HCT116 (cell line): Measurements from ENCODE around the gene EHMT1. TPM values are rescaled to one million over a fixed set of nuclear protein-coding genes. Genes with fewer than 3 reads are reported as not detected.

Source experiments
- ATAC-seq: fragments of 200-7000 bp; cut with Tn5 transposase; 2 replicates; pipeline ENCODE4 v1.9.1; 2020; ENCODE audit warnings: mild to moderate bottlenecking, moderate library complexity
- BruUV-seq: library from RNA; stranded (reverse); fragments of 400-500 nt; replicated peaks from 2 replicates; lab custom pipeline; 2021; lab: Mats Ljungman, UMichigan
- CTCF ChIA-PET: fragments of 300-600 bp; sonication (Branson Sonifier 250); formaldehyde crosslinking; loops from one replicate; lab custom pipeline; 2021; ENCODE audit warnings: antibody characterized with exemption; lab: Charles Lee
- POLR2A ChIA-PET: fragments of 300-600, 350-600 bp; sonication (Branson Sonifier 250); formaldehyde crosslinking; loops from one replicate; lab custom pipeline; 2021; ENCODE audit warnings: antibody characterized with exemption; lab: Charles Lee
- RAD21 ChIA-PET, 2 experiments: fragments of 300-600 bp; sonication (Branson Sonifier 250); formaldehyde crosslinking; loops; one replicate each; lab custom pipeline; 2023; ENCODE audit warnings: low total read pairs in 2 of 2; ENCODE audit not compliant: uncharacterized antibody in 2 of 2, unreplicated experiment in 2 of 2, low non-redundant PET in 1 of 2; lab: Charles Lee
- DNase-seq: peaks from one replicate; pipeline ENCODE4 v3.0.0-alpha.2; 2010; ENCODE audit warnings: low read depth, low spot score
- H2AFZ ChIP-seq: fragments of 200-600 bp; shearing (Covaris generic), sonication (generic); 2 replicates; pipeline ENCODE4 v1.6.1; 2017; ENCODE audit warnings: low read depth, mixed run types, mixed read lengths, antibody characterized with exemption, low read length; ENCODE audit not compliant: poor library complexity, severe bottlenecking
- H3K27ac ChIP-seq: 2 replicates; pipeline ENCODE4 v1.5.1; 2012; ENCODE audit warnings: low read depth, low read length
- H3K27me3 ChIP-seq: fragments of 200-600 bp; sonication (generic); 2 replicates; pipeline ENCODE4 v1.6.1; 2016; ENCODE audit warnings: mixed run types, low read length, mixed read lengths; ENCODE audit not compliant: insufficient read depth
- H3K36me3 ChIP-seq, 2 experiments: fragments of 200-500 bp in 1 of 2; fragments of 200-600 bp in 1 of 2; sonication (Bioruptor generic) in 1 of 2; sonication (generic) in 1 of 2; 2 replicates each; pipeline versions ENCODE4 v1.5.1 to v1.6.1; 2014 to 2016; ENCODE audit warnings: low read length in 2 of 2, inconsistent platforms in 1 of 2, mixed read lengths in 1 of 2, mixed run types in 1 of 2; ENCODE audit not compliant: insufficient read depth in 2 of 2, control insufficient read depth in 1 of 2
- H3K4me1 ChIP-seq, 2 experiments: fragments of 200-600 bp in 1 of 2; sonication (generic) in 1 of 2; 2 replicates each; pipeline versions ENCODE4 v1.5.1 to v1.6.1; 2012 to 2017; ENCODE audit warnings: low read length in 2 of 2, inconsistent platforms in 1 of 2, mild to moderate bottlenecking in 1 of 2, mixed read lengths in 1 of 2, mixed run types in 1 of 2, moderate library complexity in 1 of 2; ENCODE audit not compliant: insufficient read depth in 2 of 2, control insufficient read depth in 1 of 2
- H3K4me2 ChIP-seq: fragments of 200-600 bp; sonication (generic); 2 replicates; pipeline ENCODE4 v1.6.1; 2017; ENCODE audit warnings: mixed run types, low read length, mixed read lengths
- H3K4me3 ChIP-seq, 2 experiments: fragments of 200-600 bp in 1 of 2; sonication (generic) in 1 of 2; replicated peaks in 1 of 2; 2 replicates each; pipeline ENCODE4 v1.5.1; 2011 to 2016; ENCODE audit warnings: low read length in 2 of 2, control low read depth in 1 of 2, low read depth in 1 of 2, mild to moderate bottlenecking in 1 of 2, mixed read lengths in 1 of 2, mixed run types in 1 of 2
- H3K79me2 ChIP-seq: fragments of 200-600 bp; sonication (generic); 2 replicates; pipeline ENCODE4 v1.6.1; 2017; ENCODE audit warnings: mild to moderate bottlenecking, mixed run types, low read length, moderate library complexity, mixed read lengths; ENCODE audit not compliant: insufficient read depth
- H3K9ac ChIP-seq: fragments of 200-600 bp; sonication (generic); 2 replicates; pipeline ENCODE4 v1.6.1; 2016; ENCODE audit warnings: low read length, mixed read lengths
- H3K9me2 ChIP-seq: fragments of 200-600 bp; sonication (generic), shearing (Covaris generic); 2 replicates; pipeline ENCODE4 v1.6.1; 2017; ENCODE audit warnings: mixed run types, mild to moderate bottlenecking, moderate library complexity; ENCODE audit not compliant: insufficient read depth
- H3K9me3 ChIP-seq, 2 experiments: fragments of 200-500 bp in 1 of 2; fragments of 200-600 bp in 1 of 2; sonication (Bioruptor generic) in 1 of 2; sonication (generic) in 1 of 2; 2 replicates each; pipeline ENCODE4 v1.6.1; 2014 to 2017; ENCODE audit warnings: low read length in 2 of 2, mixed read lengths in 2 of 2, inconsistent platforms in 1 of 2, low read depth in 1 of 2, mild to moderate bottlenecking in 1 of 2, mixed run types in 1 of 2, moderate library complexity in 1 of 2; ENCODE audit not compliant: control insufficient read depth in 1 of 2, insufficient read depth in 1 of 2
- H4K20me1 ChIP-seq: fragments of 200-600 bp; sonication (generic), shearing (Covaris generic); 2 replicates; pipeline ENCODE4 v1.6.1; 2017; ENCODE audit warnings: mixed run types, mild to moderate bottlenecking, moderate library complexity; ENCODE audit not compliant: insufficient read depth
- ELF1 ChIP-seq: IDR thresholded peaks from 2 replicates; pipeline ENCODE4 v1.6.1; 2012; ENCODE audit warnings: low read depth, borderline replicate concordance
- POLR2AphosphoS5 ChIP-seq: IDR thresholded peaks from 2 replicates; pipeline ENCODE4 v1.6.1; 2011; ENCODE audit warnings: mild to moderate bottlenecking, low read depth, low read length, moderate library complexity
- ZNF274 ChIP-seq: fragments of 200-500 bp; sonication (Bioruptor generic); IDR thresholded peaks from 2 replicates; pipeline ENCODE4 v1.6.1; 2014; ENCODE audit warnings: mild to moderate bottlenecking, low read depth, low read length, inconsistent platforms
- intact Hi-C: fragments of 100-400 bp; cut with micrococcal nuclease; formaldehyde crosslinking; loops from 2 replicates; pipeline ENCODE4 v1.10.0; 2022
- total RNA-seq: library from RNA; stranded (reverse); gene quantifications from one replicate; pipeline ENCODE4 v1.2.1, GENCODE V29; 2021; ENCODE audit not compliant: unreplicated experiment
- TF ChIP-seq, protein P1 (sequence below): IDR thresholded peaks from 2 replicates; pipeline ENCODE4 v1.6.1; 2012; ENCODE audit warnings: low read depth

EHMT1 gene
- total RNA-seq, 1 experiment from 2014 or later, result 86.1 TPM

DNA sequence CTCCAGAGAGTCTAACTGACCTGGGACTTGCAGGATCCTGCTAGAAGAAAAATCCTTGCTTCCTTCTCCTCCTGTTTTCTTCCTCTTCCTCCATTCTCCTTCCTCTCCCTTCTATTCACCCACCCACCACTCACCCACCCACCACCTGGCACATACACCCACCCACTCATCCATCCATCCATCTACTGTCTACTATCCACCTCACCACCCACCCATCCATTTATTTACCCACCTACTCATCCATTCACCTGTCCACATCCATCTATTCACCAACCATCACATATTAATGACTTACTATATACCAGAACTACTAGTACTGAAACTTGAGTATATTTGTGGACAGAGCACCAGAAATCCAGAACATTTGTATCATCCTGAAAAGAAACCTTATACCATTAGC lies 49.4 kb downstream of the EHMT1 start (continued):
- TF ChIP-seq, protein P1, sequence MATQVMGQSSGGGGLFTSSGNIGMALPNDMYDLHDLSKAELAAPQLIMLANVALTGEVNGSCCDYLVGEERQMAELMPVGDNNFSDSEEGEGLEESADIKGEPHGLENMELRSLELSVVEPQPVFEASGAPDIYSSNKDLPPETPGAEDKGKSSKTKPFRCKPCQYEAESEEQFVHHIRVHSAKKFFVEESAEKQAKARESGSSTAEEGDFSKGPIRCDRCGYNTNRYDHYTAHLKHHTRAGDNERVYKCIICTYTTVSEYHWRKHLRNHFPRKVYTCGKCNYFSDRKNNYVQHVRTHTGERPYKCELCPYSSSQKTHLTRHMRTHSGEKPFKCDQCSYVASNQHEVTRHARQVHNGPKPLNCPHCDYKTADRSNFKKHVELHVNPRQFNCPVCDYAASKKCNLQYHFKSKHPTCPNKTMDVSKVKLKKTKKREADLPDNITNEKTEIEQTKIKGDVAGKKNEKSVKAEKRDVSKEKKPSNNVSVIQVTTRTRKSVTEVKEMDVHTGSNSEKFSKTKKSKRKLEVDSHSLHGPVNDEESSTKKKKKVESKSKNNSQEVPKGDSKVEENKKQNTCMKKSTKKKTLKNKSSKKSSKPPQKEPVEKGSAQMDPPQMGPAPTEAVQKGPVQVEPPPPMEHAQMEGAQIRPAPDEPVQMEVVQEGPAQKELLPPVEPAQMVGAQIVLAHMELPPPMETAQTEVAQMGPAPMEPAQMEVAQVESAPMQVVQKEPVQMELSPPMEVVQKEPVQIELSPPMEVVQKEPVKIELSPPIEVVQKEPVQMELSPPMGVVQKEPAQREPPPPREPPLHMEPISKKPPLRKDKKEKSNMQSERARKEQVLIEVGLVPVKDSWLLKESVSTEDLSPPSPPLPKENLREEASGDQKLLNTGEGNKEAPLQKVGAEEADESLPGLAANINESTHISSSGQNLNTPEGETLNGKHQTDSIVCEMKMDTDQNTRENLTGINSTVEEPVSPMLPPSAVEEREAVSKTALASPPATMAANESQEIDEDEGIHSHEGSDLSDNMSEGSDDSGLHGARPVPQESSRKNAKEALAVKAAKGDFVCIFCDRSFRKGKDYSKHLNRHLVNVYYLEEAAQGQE, result no peak
- no peak for TF ChIP-seq POLR2AphosphoS5
- TF ChIP-seq, all 23 proteins: peak for 0

GRCh38 chr9:137669261-137669672 lies 50.5 kb downstream of the EHMT1 start:
- Histone ChIP-seq H3K4me1 (no peaks in the 10 kb centered on the region), H3K27me3 (no peaks in the 10 kb centered on the region), H3K9me3 (no peaks in the 10 kb centered on the region), H3K27ac (no peak overlapping the region), H3K4me3 (no peak overlapping the region), H3K9me2 (no peaks in the 10 kb centered on the region), H4K20me1 (peaks cover 8% of the 10 kb centered on the region; the same call in 1 of the 2 replicates), H3K4me2 (no peak overlapping the region), H3K9ac (no peak overlapping the region), H3K79me2 (peaks cover 98% of the 10 kb centered on the region), H3K36me3 (peaks cover 0 to 3% of the 10 kb centered on the region in 2 experiments; a peak in 2 of 4 replicates), H2AFZ (no peak overlapping the region)
- CTCF ChIA-PET, result no interaction called here
- ATAC-seq (peak; percentile 43; the same call in 1 of the 2 replicates), DNase-seq (no peak)
- no TSS peak for BruUV-seq
- RAD21 ChIA-PET, result no interaction called here
- POLR2A ChIA-PET, result no interaction called here
- TF ChIP-seq ZNF274, result no peak
- TF ChIP-seq ELF1, result no peak
- intact Hi-C loops, result no loop called here
